ENCODE data around the gene SDF4. TPM values are rescaled to one million over a fixed set of nuclear protein-coding genes. Genes with fewer than 3 reads are reported as not detected.
A peak's percentile ranks its signal among the peaks of the same experiment; 100 is the strongest.

Gene SDF4
- total and polyA plus RNA-seq, 12 donors: 95.6 to 184 (median 123) TPM

DNA sequence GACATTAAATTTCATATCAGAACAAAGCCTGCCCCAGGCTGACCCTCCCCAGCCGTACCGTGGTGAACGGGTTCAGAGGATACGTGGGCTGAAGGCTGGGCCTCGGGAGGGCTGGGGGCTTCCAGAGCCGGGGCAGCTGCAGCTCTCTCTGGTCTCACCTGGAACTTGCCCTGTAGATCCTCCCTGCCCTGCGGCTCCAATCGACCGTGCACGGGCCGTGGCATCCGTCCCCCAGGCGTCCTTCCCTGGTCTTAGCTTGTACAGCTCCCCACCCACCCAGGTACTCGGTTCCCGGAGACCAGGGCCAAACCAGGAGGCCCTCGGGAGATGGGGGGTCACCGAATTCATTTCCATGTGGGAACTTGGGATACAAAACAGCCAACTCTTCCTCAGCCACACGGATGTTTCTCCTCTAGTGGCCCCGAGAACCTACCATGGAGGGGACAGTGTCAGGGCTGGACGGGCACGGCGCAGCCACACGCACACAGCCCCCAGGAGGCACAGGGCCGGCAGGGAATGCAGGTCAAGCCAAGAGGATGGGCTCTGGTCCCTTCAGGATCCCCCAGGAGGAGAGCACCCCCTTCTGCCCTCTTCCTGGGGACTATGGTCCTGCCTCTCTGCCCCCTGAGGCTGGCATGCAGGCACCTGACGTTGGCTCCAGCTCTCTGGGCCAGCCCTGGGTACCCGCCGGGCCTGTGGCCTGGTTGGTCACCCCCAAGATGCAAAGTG is 3.4 kb upstream of the SDF4 start:
- intact Hi-C loops (cut with DNase I): loop anchor here in 1 of 10 donors (5.0 kb wide), 1 partner anchor 113 kb away; no protein-coding TSS in a partner anchor
- H3K9me3 ChIP-seq: no peaks in the 10 kb centered on the region
- no peak for TF ChIP-seq CTCF (IDR thresholded peaks at IDR 0.05)
- no peak for DNase-seq
- peaks cover 0 to 12% (median 0%) of the 10 kb centered on the region in 9 donors for H3K36me3 ChIP-seq
- WGBS, 2 donors: 91 to 92% methylated on average over 27 of the region's 27 CpGs
- no peak for ATAC-seq
- H3K27ac ChIP-seq: no peak overlapping the region
- no peak overlapping the region for H3K4me3 ChIP-seq
- peaks cover 10 to 48% (median 32%) of the 10 kb centered on the region in 9 donors for H3K4me1 ChIP-seq
- peaks cover 6 to 32% (median 28%) of the 10 kb centered on the region in 7 donors for H3K27me3 ChIP-seq

GRCh38 chr1:1234180-1234808 is 2.5 kb upstream of the SDF4 start:
- Histone ChIP-seq H3K4me1 (peaks cover 15 to 55% (median 40%) of the 10 kb centered on the region in 9 donors), H3K4me3 (no peak overlapping the region), H3K27ac (no peak overlapping the region), H3K27me3 (peaks cover 4 to 23% (median 19%) of the 10 kb centered on the region in 7 donors), H3K36me3 (peaks cover 0 to 14% (median 0%) of the 10 kb centered on the region in 9 donors), H3K9me3 (no peaks in the 10 kb centered on the region)
- 96% methylated on average over 28 of the region's 28 CpGs for WGBS, 2 donors
- ATAC-seq: no peak
- no peak for TF ChIP-seq CTCF (IDR thresholded peaks at IDR 0.05)
- DNase-seq: no peak
- intact Hi-C loops (cut with DNase I): loop anchor here in 3 of 10 donors (5.0 kb wide), 3 partner anchors 38 to 112 kb away; partner anchors contain the start of gene UBE2J2 (in 1 of the 3)

DNA sequence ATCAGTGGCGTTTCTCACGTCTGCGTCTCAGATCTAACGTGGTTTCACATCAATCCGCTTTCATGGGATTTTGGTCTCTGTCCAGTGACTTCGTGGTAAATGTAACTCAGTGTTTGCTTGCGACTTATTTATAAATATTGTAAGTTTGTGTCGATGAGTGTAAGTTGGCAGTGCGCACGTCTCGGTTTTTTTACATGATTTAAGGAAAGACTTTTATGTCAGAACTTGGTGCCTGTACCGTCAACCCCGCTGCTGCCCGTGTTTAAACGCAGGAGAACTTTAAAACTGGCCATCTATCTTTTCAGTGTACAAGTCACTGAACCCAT is 1.7 kb upstream of the SDF4 start:
- intact Hi-C loops (cut with DNase I): loop anchor here in 3 of 10 donors (5.0 kb wide), 3 partner anchors 39 to 111 kb away; partner anchors contain the start of gene UBE2J2 (in 1 of the 3)
- H3K9me3 ChIP-seq: no peaks in the 10 kb centered on the region
- H3K36me3 ChIP-seq: peaks cover 0 to 19% (median 1%) of the 10 kb centered on the region in 9 donors
- H3K4me1 ChIP-seq: peaks cover 15 to 60% (median 44%) of the 10 kb centered on the region in 9 donors
- 97 to 98% methylated on average over 15 of the region's 15 CpGs for WGBS, 2 donors
- peaks cover 0 to 15% (median 12%) of the 10 kb centered on the region in 7 donors for H3K27me3 ChIP-seq
- H3K27ac ChIP-seq: no peak overlapping the region
- H3K4me3 ChIP-seq: no peak overlapping the region
- ATAC-seq (no peak), DNase-seq (no peak)
- TF ChIP-seq CTCF (IDR thresholded peaks at IDR 0.05): no peak

- intact Hi-C loops (cut with DNase I): loop anchor here in 3 of 10 donors (5.0 kb wide), 3 partner anchors 39 to 111 kb away; partner anchors contain the start of gene UBE2J2 (in 1 of the 3)
- DNase-seq (no peak), ATAC-seq (no peak)
- TF ChIP-seq CTCF (IDR thresholded peaks at IDR 0.05): no peak
- Histone ChIP-seq H3K4me3 (peak overlapping the region in 9 of 10 donors; percentile 8 to 48 (median 40)), H3K9me3 (no peaks in the 10 kb centered on the region), H3K27me3 (peaks cover 0 to 10% (median 6%) of the 10 kb centered on the region in 7 donors), H3K36me3 (peaks cover 0 to 25% (median 7%) of the 10 kb centered on the region in 9 donors), H3K27ac (peak overlapping the region in 3 of 10 donors; percentile 9 to 73 (median 26)), H3K4me1 (peaks cover 15 to 58% (median 42%) of the 10 kb centered on the region in 9 donors)
- 77% methylated on average over 83 to 98 of the region's 98 CpGs for WGBS, 2 donors
These were observed 1.2 kb upstream of the SDF4 start for GRCh38 chr1:1232796-1233566.
